GM12874 (cell line): ENCODE results near the gene RBM44.

Source experiments
- TF ChIP-seq, protein P1 (sequence below): IDR thresholded peaks from 2 replicates; pipeline ENCODE4 v1.5.1; 2011; ENCODE audit warnings: low read depth, mild to moderate bottlenecking, control low read depth, low read length, moderate library complexity; ENCODE audit not compliant: insufficient read depth

The RBM44 gene

DNA sequence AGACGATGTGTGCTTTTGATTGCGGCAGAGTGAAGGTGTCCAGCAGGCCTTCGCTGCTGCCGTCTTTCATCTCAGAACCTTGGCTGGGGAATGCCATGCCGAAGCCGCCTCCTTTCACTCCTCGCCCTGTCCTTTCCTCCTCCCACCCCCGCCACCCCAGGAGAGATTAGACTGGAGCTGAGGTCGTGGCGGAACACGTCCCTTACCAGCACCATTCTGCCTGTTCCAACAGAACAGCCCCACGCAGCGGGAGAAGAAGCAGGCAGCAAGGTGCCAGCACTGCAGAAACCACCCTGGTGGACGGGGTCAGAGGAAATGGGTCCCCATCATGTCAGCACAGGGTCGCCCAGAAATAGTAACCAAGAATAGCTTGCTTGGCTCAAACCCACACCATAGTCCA is 24.8 kb upstream of the RBM44 start:
- TF ChIP-seq, protein P1, sequence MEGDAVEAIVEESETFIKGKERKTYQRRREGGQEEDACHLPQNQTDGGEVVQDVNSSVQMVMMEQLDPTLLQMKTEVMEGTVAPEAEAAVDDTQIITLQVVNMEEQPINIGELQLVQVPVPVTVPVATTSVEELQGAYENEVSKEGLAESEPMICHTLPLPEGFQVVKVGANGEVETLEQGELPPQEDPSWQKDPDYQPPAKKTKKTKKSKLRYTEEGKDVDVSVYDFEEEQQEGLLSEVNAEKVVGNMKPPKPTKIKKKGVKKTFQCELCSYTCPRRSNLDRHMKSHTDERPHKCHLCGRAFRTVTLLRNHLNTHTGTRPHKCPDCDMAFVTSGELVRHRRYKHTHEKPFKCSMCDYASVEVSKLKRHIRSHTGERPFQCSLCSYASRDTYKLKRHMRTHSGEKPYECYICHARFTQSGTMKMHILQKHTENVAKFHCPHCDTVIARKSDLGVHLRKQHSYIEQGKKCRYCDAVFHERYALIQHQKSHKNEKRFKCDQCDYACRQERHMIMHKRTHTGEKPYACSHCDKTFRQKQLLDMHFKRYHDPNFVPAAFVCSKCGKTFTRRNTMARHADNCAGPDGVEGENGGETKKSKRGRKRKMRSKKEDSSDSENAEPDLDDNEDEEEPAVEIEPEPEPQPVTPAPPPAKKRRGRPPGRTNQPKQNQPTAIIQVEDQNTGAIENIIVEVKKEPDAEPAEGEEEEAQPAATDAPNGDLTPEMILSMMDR: no peak

DNA sequence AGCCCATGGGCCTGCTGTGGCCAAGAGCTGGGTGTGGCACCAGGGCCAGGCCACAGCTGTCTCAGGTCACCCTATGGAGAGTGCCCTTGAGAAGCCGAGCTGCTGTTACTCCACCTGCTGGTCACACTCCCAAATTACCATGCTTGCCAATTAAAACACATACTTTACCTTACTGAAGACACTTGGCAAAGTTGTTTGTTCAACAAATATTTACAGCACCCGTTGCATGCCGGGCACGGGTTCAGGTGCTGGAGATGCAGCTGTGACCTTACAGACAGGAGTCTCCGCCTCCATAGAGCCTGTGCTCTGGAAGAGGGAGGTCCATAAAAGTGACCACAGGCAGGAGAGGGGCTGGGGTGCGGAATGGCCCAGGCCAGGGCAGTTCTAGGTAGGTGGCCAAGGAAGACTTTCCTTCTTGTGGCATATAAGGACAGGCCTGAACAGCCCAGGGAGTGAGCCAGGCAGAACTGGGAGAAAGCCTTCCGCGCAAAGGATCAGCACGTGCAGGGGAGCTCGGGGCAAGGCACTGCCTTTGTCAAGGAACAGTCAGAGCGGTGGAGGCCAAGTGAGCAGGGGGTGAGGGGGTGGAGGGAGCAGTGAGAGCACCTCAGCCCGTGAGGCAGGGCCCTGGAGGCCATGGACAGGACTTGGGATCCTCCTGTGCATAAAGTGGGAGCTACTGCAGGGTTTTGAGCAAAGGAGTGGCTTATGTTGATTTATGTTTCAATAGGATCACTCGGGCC is 23.6 kb upstream of the RBM44 start:
- TF ChIP-seq, protein P1: peak; percentile 62

DNA sequence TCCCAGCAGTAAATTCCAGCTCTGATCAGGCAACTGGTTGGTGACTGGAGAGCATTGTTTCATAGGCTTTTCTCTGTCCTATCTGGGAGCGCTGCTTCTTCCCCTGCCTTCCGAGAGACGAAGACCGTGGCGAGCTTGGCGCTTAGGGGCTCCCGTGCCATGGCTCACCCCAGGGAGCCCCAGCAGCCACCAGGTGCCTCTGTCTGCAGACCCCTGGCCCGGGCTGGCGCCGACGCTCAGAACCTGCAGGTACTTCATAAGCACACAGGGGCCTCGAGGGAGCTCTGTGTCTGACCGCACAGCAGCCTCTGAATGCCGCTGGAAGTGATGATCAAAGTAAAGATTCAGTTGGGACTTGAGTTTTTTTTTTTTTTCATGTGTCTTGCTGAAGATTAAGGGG is 19.1 kb upstream of the RBM44 start:
- TF ChIP-seq, protein P1: no peak

DNA sequence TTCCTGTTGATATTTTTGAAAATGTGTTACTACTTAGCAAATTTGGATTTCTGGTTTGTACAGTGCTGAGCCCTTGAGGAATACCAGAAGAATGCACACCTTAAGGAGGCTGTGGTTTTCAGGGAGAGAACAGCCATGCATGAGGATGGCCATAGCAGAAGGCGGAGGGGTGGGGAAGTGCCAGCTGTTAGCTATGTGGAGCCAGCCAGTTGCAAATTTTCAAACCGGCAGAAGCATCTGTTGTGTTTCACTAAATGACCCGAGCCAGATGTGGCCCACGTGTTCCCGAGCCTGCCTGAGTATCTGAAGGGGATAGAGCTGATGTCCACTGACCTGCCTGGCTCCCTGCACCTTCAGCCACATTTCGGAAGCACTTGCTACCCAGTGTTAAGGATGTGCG is 16.4 kb upstream of the RBM44 start:
- TF ChIP-seq, protein P1: no peak

DNA sequence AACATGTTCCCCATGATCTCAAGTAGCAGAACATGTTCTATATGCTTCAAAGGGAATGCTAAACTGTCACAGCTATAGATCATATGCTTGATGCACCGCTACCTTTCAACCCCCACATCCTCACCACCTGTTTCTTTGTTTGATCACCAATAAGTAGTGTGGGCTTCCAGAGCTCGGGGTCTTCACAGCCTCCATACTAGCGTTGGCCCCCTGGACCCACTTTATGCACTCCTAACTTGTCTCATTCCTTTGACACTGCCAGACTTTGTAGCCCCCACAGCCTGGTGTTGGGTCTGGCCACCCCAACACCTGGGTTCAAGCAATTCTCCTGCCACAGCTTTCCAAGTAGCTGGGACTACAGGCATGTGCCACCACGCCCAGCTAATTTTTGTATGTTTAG is 11.6 kb upstream of the RBM44 start:
- TF ChIP-seq, protein P1: no peak

DNA sequence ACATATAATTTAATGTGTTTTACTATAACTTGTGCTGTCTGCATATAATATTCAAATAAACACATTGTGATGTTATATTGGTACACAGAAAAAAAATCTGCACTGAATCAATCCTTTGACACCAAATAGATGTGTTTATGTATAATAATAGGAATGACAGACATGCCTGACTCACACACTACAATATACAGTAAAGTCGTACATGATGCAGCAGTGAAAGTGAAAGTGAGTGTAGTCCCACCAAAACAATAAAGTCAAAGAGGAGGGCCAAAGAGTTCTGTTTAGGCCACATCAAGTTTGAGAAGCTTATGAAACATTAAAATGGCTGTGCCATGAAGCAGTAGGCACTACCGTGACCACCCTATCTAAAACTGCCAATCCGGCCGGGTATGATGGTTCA is 8.2 kb upstream of the RBM44 start:
- TF ChIP-seq, protein P1: no peak

DNA sequence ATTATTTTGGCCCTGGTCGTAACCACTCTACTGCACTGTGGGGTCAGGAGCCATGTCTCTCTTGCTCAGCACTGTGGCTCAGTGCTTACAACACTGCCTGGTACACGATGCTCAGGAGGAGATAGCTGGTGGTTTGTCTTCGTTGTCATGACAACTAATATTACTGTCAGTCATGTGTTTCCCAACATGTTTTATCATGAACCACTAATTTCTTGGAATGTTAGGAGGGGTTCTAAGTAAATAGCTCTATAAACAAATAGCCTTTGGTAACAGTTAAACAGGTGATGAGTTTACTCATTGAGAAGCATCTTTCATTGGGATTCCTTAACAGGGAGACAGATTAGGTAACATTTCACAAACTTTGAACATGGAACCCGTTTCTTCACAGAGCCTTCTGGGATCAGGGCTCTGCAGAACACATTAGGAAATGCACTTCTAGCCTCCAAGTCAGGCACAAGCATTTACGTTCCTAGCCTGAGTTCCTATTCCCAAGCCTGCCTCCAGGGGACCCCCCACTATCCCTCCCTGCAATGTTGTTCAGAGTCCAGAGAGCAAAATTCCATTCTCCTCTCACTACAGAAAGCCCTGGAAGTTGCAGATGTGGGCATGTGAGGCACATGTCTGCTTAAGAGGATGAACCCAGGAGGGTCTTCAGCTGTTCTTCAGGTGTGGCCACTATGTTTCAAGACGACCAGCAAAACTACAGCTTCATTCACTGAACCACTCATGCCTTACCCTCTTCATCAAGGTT is 6.4 kb upstream of the RBM44 start:
- TF ChIP-seq, protein P1: 0 out of 2 replicates have a peak, but pooled peaks have one; percentile 2
